Measurements from ENCODE around the gene APIP.

DNA sequence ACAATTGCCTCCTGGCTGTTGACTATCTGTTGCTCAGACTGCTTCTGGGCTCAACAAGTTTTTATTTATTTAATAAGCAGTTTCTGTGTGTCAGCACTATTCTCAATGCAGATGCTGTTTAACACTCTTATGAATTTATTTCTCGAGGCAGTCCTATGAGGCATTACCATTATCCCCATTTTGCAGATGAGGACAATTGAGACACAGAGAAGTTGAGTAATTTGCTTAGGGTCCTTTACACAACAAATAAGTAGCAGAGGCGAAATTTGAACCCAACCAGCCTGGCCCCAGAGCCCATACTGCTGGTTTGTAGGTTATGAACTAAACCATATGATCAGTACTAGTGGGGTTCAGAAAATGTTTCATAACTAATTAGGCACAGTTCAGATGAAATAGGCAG is 58.7 kb downstream of the APIP start:
- no peak for TF ChIP-seq EZH2 (IDR thresholded peaks at IDR 0.05; ENCODE audit: borderline replicate concordance, low read length)
- TF ChIP-seq, protein P1, sequence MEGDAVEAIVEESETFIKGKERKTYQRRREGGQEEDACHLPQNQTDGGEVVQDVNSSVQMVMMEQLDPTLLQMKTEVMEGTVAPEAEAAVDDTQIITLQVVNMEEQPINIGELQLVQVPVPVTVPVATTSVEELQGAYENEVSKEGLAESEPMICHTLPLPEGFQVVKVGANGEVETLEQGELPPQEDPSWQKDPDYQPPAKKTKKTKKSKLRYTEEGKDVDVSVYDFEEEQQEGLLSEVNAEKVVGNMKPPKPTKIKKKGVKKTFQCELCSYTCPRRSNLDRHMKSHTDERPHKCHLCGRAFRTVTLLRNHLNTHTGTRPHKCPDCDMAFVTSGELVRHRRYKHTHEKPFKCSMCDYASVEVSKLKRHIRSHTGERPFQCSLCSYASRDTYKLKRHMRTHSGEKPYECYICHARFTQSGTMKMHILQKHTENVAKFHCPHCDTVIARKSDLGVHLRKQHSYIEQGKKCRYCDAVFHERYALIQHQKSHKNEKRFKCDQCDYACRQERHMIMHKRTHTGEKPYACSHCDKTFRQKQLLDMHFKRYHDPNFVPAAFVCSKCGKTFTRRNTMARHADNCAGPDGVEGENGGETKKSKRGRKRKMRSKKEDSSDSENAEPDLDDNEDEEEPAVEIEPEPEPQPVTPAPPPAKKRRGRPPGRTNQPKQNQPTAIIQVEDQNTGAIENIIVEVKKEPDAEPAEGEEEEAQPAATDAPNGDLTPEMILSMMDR (IDR thresholded peaks at IDR 0.05; ENCODE audit: low read length) = no peak
